GM19099 (cell line): Measurements from ENCODE around the gene XPR1.

Experiments
- POLR2A ChIP-seq: IDR thresholded peaks from 3 replicates; pipeline ENCODE4 v1.6.1; 2011; ENCODE audit warnings: low read depth; ENCODE audit not compliant: insufficient read length; ENCODE audit errors: extremely low read depth

XPR1 gene

GRCh38 chr1:180901076-180901990 is 269.5 kb downstream of the XPR1 start:
- TF ChIP-seq POLR2A: no peak

- TF ChIP-seq POLR2A: no peak
Measured at GRCh38 chr1:180902541-180902940, 270.7 kb downstream of the XPR1 start.

GRCh38 chr1:180905927-180906326 is 274.1 kb downstream of the XPR1 start:
- TF ChIP-seq POLR2A: no peak

- TF ChIP-seq POLR2A: no peak
Measured at GRCh38 chr1:180906511-180906910, 274.7 kb downstream of the XPR1 start.

GRCh38 chr1:180907313-180908055 is 275.7 kb downstream of the XPR1 start:
- TF ChIP-seq POLR2A: no peak

GRCh38 chr1:180908074-180908765 is 276.4 kb downstream of the XPR1 start:
- TF ChIP-seq POLR2A: no peak

GRCh38 chr1:180909005-180909414 is 277.2 kb downstream of the XPR1 start:
- no peak for TF ChIP-seq POLR2A

- peak; percentile 75 for TF ChIP-seq POLR2A
Measured at GRCh38 chr1:180909462-180909976, 277.7 kb downstream of the XPR1 start.

- TF ChIP-seq POLR2A: no peak
Measured at GRCh38 chr1:180911640-180912191, 279.9 kb downstream of the XPR1 start.

GRCh38 chr1:180912211-180912800 is 280.5 kb downstream of the XPR1 start:
- peak; percentile 46 for TF ChIP-seq POLR2A

- TF ChIP-seq POLR2A: peak; percentile 61
Measured at GRCh38 chr1:180912801-180913565, 281.2 kb downstream of the XPR1 start, which contains the start of gene KIAA1614. TSS of gene KIAA1614 (plus strand) at chr1:180912897. CDS start at chr1:180913244, 347 bp downstream.

- TF ChIP-seq POLR2A: no peak
Measured at GRCh38 chr1:180915426-180915965, 283.7 kb downstream of the XPR1 start.

GRCh38 chr1:180916012-180916770 is 284.4 kb downstream of the XPR1 start:
- no peak for TF ChIP-seq POLR2A

GRCh38 chr1:180916771-180917170 is 284.9 kb downstream of the XPR1 start:
- TF ChIP-seq POLR2A: no peak
